Loucy (cell line): ENCODE results near the gene ARHGAP42.

Experiments used
- CTCF ChIP-seq: fragments of 200-600 bp; sonication (generic); conservative IDR thresholded peaks from 2 replicates; pipeline ENCODE4 v1.5.1; 2014; ENCODE audit warnings: mild to moderate bottlenecking, antibody characterized with exemption, low read length
- EZH2phosphoT487 ChIP-seq: fragments of 200-600 bp; IDR thresholded peaks from 2 replicates; pipeline ENCODE4 v1.6.1; 2018; ENCODE audit warnings: antibody characterized with exemption, mild to moderate bottlenecking, moderate library complexity, borderline replicate concordance

DNA sequence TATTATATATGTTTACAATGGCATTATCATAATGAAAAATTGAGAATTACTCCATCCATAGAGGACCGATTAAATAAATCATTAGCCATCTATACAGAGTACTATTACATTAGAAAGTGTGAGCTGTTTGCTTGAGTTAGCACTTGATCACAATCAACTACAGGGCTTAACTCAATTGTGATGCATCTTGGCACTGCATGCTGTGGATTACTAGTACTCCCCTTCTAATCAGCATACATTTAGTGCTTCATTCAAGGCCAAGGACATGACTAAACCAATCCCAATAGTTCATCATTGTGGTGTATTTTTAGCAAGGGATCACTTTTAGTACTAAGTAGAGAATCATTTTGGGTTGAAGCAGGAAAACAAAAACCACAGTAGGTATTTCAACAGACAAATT, 23.5 kb upstream of the ARHGAP42 start:
- TF ChIP-seq CTCF (no peak), EZH2phosphoT487 (no peak)
